ENCODE measurements around the gene ST6GAL1. TPM values are rescaled to one million over a fixed set of nuclear protein-coding genes. Genes with fewer than 3 reads are reported as not detected.
A peak's percentile ranks its signal among the peaks of the same experiment; 100 is the strongest.

Gene ST6GAL1
- total and polyA plus RNA-seq, 2 of the 13 experiments (the other 11 are each of a cell fraction or from before 2014, with no cell fraction given): 79.9 to 164 TPM

DNA sequence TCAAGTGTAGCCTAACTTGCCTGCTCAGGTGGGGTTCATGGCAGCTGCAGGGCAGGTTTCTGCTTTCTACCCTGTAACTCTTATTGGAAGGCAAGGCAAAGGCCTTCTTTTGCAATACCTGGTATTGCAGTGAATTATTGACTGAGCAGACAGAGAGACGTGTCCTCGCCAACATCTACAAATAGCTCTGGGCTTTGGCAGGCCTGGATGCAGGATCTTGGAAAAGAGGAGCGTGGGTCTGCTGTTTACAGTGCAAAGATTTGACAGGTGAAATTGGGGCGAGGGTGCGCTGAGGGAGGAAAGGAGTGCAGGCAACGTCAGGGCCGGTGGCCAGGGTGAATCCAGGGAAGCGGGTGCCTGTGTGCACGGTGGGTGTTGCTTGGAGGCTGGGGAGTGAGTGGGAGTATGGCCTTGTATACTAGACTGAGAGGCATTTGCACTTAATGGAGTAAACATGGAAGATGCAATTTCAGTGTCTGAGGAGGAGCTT lies 44.5 kb downstream of the ST6GAL1 start (continued):
- TF ChIP-seq, protein P1, sequence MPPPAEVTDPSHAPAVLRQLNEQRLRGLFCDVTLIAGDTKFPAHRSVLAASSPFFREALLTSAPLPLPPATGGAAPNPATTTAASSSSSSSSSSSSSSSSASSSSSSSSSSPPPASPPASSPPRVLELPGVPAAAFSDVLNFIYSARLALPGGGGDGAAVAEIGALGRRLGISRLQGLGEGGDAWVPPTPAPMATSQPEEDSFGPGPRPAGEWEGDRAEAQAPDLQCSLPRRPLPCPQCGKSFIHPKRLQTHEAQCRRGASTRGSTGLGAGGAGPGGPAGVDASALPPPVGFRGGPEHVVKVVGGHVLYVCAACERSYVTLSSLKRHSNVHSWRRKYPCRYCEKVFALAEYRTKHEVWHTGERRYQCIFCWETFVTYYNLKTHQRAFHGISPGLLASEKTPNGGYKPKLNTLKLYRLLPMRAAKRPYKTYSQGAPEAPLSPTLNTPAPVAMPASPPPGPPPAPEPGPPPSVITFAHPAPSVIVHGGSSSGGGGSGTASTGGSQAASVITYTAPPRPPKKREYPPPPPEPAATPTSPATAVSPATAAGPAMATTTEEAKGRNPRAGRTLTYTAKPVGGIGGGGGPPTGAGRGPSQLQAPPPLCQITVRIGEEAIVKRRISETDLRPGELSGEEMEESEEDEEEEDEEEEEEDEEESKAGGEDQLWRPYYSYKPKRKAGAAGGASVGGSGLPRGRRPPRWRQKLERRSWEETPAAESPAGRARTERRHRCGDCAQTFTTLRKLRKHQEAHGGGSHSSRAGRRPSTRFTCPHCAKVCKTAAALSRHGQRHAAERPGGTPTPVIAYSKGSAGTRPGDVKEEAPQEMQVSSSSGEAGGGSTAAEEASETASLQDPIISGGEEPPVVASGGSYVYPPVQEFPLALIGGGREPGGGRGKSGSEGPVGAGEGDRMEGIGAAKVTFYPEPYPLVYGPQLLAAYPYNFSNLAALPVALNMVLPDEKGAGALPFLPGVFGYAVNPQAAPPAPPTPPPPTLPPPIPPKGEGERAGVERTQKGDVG (CRISPR knock-in tag; IDR thresholded peaks at IDR 0.05; ENCODE audit: borderline replicate concordance): no peak
- TF ChIP-seq ZBTB3 (CRISPR knock-in tag; IDR thresholded peaks at IDR 0.05; ENCODE audit: borderline replicate concordance, low read depth) (peak; percentile 49; the same call in 1 of the 2 replicates), ZNF235 (CRISPR knock-in tag; IDR thresholded peaks at IDR 0.05; ENCODE audit: borderline replicate concordance) (no peak), MED1 (CRISPR knock-in tag; IDR thresholded peaks at IDR 0.05) (peak; percentile 94), ZNF367 (CRISPR knock-in tag; IDR thresholded peaks at IDR 0.05; ENCODE audit: borderline replicate concordance) (no peak), ETV6 (CRISPR knock-in tag; conservative IDR thresholded peaks at IDR 0.05) (no peak), ETV5 (CRISPR knock-in tag; IDR thresholded peaks at IDR 0.05; ENCODE audit: borderline replicate concordance) (peak; percentile 71; the same call in 1 of the 2 replicates), THRA (CRISPR knock-in tag; IDR thresholded peaks at IDR 0.05; ENCODE audit: borderline replicate concordance) (peak; percentile 45; the same call in 1 of the 2 replicates), ELF3 (CRISPR knock-in tag; IDR thresholded peaks at IDR 0.05) (peak; percentile 67), ZNF713 (CRISPR knock-in tag; IDR thresholded peaks at IDR 0.05) (no peak), DNMT1 (CRISPR knock-in tag; IDR thresholded peaks at IDR 0.05) (no peak), HDAC1 (CRISPR knock-in tag; IDR thresholded peaks at IDR 0.05) (peak; percentile 94), HOXD1 (CRISPR knock-in tag; IDR thresholded peaks at IDR 0.05) (no peak), ADNP (CRISPR knock-in tag; IDR thresholded peaks at IDR 0.05) (no peak), ZNF331 (CRISPR knock-in tag; IDR thresholded peaks at IDR 0.05) (peak; percentile 87), TFDP1 (CRISPR knock-in tag; IDR thresholded peaks at IDR 0.05; ENCODE audit: borderline replicate concordance) (peak; percentile 30; the same call in 1 of the 2 replicates), GTF2F1 (IDR thresholded peaks at IDR 0.05; ENCODE audit: low read length) (no peak), THYN1 (CRISPR knock-in tag; IDR thresholded peaks at IDR 0.05; ENCODE audit: borderline replicate concordance, low read depth) (no peak)
- TF ChIP-seq, protein P2, sequence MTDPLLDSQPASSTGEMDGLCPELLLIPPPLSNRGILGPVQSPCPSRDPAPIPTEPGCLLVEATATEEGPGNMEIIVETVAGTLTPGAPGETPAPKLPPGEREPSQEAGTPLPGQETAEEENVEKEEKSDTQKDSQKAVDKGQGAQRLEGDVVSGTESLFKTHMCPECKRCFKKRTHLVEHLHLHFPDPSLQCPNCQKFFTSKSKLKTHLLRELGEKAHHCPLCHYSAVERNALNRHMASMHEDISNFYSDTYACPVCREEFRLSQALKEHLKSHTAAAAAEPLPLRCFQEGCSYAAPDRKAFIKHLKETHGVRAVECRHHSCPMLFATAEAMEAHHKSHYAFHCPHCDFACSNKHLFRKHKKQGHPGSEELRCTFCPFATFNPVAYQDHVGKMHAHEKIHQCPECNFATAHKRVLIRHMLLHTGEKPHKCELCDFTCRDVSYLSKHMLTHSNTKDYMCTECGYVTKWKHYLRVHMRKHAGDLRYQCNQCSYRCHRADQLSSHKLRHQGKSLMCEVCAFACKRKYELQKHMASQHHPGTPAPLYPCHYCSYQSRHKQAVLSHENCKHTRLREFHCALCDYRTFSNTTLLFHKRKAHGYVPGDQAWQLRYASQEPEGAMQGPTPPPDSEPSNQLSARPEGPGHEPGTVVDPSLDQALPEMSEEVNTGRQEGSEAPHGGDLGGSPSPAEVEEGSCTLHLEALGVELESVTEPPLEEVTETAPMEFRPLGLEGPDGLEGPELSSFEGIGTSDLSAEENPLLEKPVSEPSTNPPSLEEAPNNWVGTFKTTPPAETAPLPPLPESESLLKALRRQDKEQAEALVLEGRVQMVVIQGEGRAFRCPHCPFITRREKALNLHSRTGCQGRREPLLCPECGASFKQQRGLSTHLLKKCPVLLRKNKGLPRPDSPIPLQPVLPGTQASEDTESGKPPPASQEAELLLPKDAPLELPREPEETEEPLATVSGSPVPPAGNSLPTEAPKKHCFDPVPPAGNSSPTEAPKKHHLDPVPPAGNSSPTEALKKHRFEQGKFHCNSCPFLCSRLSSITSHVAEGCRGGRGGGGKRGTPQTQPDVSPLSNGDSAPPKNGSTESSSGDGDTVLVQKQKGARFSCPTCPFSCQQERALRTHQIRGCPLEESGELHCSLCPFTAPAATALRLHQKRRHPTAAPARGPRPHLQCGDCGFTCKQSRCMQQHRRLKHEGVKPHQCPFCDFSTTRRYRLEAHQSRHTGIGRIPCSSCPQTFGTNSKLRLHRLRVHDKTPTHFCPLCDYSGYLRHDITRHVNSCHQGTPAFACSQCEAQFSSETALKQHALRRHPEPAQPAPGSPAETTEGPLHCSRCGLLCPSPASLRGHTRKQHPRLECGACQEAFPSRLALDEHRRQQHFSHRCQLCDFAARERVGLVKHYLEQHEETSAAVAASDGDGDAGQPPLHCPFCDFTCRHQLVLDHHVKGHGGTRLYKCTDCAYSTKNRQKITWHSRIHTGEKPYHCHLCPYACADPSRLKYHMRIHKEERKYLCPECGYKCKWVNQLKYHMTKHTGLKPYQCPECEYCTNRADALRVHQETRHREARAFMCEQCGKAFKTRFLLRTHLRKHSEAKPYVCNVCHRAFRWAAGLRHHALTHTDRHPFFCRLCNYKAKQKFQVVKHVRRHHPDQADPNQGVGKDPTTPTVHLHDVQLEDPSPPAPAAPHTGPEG (CRISPR knock-in tag; IDR thresholded peaks at IDR 0.05): no peak

Measured in HepG2 (cell line).